ENCODE results near the gene ZNF160. TPM values are rescaled to one million over a fixed set of nuclear protein-coding genes. Genes with fewer than 3 reads are reported as not detected.
A peak's percentile ranks its signal among the peaks of the same experiment; 100 is the strongest.
"Not testable (repeated sequence)": the region's sequence is repeated elsewhere in the genome, so short reads cannot be mapped to it uniquely, and the experiment has no call there.

ZNF160 gene
- 13.3 TPM for polyA plus RNA-seq (2013, experiment 1 of 2; ENCODE audit: insufficient read length)
- 15.5 TPM for polyA plus RNA-seq (2013, experiment 2 of 2; ENCODE audit: insufficient read length)

- peak; percentile 97 for DNase-seq
These were observed at the start of gene ZNF160 for GRCh38 chr19:53103234-53104203. Gene ZNF160 (minus strand): TSS chr19:53103422. CDS start chr19:53086276, 17,146 bp downstream.

GRCh38 chr19:53147645-53148044, 44.4 kb upstream of the ZNF160 start:
- DNase-seq: no peak

GRCh38 chr19:53140351-53140750, 37.1 kb upstream of the ZNF160 start:
- DNase-seq: no peak

GRCh38 chr19:53136432-53136831, 33.2 kb upstream of the ZNF160 start:
- no peak for DNase-seq

DNA sequence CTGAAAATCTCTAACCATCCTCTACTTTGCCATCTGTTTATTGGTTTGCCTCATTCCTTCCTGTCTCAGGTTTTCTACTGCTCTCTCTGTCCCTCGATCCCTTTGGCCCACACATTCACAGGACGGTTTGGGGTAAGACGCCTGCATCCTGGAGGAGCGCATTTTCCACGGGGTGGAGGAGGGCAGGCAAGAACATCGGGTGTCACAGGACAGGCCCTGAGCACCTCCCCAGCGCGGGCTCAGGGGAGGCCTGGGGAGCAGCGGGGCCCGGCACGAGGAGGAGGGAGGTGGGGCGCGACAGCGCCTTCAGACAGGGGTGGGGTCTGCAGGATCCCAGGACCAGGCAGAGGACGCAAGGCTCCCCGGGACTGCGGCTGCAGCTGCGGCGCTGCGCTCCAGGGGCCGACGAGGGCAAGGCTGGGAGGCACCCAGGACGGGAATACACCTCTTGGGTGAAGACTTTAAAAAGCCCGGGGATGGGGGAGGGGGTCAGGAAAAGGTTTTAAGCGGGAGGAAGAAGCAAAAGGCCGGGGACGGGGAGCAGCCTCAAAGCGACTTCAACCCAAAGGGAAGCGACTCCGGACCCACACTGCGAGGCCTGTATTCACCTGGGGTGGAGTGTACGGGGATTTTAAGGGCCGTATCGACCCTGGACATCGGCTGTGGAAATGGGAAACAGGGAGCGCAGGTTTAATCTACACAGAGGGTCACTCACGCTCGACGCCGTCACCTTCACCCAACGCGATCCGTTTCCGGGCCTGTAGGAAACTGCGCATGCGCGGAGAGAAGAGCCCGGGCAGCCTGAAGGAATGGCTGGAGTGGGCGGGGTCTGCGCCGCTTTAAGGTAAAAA, 29.1 kb upstream of the ZNF160 start, which contains the start of gene ZNF415:
Gene ZNF415 (minus strand): TSS at position 770 of the 851 bp plus-strand sequence. CDS start 10,234 bp downstream, outside the sequence.
- DNase-seq: peak; percentile 68

GRCh38 chr19:53131727-53132126, 28.5 kb upstream of the ZNF160 start:
- no peak for DNase-seq

GRCh38 chr19:53131085-53131590, 27.9 kb upstream of the ZNF160 start:
- no peak for DNase-seq

DNA sequence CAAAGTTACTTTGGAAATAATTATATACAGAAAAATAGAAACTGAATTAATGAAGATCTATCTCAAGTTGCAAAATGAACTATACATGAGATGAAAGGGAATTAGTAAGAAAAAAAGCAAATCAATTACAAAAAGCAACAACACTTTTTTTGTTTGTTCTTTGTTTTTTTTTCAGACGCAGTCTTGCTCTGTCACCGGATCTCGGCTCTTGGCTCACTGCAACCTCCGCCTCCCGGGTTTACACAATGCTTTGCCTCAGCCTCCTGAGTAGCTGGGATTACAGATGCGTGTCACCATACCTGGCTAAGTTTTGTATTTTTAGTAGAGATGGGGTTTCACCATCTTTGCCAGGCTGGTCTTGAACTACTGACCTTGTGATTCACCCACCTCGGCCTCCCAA, 27.3 kb upstream of the ZNF160 start:
- no peak for DNase-seq

- not testable (repeated sequence) for DNase-seq
These were observed 23.7 kb upstream of the ZNF160 start for GRCh38 chr19:53126733-53127526.

DNA sequence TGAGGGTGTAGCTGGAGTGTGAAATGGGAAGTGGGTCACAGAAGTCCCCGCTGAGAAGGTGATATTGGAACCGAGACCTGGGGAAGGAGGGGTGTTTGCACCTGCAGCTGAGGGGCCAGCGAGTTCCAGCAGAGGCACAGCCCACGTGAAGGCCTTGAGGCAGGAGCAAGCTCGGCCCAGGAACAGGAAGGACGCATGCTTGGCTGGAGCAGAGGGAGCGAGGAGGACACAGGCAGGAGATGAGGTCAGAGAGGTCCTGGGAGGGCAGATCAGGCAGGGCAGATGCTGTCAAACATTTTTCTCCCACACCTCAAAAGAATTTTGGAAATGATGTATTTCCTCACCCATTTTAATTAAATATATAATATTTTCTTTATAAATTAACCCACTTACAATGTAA, 20.2 kb upstream of the ZNF160 start:
- no peak for DNase-seq

- DNase-seq: no peak
These were observed 9.1 kb upstream of the ZNF160 start for GRCh38 chr19:53112286-53112685.

GRCh38 chr19:53109527-53109926, 6.3 kb upstream of the ZNF160 start:
- DNase-seq: no peak

DNA sequence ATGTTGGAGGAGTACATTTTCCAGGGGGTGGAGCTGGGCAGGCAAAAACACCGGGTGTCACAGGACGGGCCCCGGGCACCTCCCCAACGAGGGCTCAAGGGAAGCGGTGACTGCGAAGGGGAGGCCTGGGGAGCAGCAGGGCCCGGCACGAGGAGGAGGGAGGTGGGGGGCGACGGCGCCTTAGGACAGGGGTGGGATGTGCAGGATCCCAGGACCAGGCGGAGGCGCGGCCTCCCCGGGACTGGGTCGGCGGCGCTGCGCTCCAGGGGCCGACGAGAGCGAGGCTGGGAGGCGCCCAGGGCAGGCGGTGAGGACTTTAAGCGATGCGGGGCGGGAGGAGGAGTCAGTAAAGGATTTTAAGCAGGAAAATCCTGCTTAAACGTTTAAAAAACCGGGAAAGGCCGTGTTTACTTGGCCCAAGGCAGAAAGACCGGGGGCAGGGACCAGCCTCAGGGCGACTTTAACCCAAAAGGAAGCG, 427 bp downstream of the ZNF160 start:
- DNase-seq: peak; percentile 60

- DNase-seq: peak; percentile 7
These were observed 941 bp downstream of the ZNF160 start for GRCh38 chr19:53102206-53102755.

DNA sequence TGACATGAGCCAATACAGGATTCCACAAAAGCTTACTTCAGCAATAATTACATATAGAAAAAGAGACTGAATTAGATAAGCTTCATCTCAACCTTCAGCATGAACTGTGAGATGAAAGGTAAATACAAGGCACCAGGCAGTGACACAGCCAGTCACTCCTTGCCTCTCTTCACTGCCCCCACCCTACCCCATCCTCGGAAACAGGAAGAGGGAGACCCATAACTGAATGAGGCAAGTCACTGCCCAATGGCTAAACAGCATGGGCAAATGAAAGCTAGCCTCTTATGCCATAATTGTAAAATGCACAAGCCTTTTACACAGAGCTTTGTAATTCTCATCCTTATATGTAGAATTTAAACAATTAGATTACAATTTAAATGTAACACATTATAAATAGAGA, 1.7 kb downstream of the ZNF160 start:
- DNase-seq: peak; percentile 11

- not testable (repeated sequence) for DNase-seq
These were observed 4.7 kb downstream of the ZNF160 start for GRCh38 chr19:53098570-53098969.

DNA sequence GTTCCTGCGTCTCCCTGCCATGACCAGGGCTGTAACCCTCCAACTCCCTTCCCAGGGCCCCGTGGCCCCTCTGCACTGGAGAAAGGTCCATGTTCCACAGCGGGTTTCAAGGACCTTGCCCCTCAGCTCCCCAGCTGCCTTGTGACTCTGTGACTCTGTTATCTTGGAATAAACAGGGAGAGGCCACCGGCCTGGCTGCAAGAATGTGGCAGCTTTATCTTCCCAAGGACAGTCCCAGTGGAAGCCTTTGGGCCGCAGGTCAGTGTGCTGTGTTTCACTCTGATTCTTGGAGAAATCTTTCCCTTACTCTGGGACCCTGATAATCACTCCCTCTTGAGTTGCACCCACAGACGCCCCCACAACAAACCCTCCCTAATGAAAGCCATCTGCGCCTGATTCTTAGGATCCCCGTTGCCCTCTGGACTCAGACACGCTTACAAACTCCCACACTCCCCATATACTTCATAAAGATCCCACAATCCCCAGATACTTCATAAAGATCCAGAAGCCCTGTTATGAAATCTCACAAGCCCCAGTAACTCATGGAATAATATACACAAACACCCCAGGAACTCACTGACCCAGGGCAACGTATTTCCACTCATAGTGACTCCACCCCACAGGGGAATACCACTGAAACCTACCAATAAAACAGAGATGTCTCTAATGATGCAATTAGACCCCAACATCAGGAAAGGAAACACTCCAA, 6.1 kb downstream of the ZNF160 start:
- not testable (repeated sequence) for DNase-seq

DNA sequence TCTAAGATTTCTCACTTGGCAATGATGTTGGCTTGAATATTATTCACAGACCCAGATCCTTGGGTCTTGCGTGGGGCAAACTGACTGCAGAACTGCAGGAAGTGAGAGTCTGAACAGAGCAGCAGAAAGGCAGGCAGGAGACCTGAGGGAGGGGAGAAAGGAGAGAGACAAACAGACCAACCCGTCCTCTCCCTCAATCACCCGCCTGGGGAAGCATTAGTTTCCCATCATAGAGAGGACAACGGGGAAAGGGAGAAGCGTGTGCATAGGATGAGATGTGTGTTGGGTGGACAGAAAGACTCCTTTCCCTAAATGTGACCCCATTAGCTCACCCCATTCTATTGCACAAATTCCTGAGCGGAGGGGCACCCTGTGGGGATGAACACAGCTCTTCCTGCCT, 6.6 kb downstream of the ZNF160 start:
- DNase-seq: not testable (repeated sequence)

DNA sequence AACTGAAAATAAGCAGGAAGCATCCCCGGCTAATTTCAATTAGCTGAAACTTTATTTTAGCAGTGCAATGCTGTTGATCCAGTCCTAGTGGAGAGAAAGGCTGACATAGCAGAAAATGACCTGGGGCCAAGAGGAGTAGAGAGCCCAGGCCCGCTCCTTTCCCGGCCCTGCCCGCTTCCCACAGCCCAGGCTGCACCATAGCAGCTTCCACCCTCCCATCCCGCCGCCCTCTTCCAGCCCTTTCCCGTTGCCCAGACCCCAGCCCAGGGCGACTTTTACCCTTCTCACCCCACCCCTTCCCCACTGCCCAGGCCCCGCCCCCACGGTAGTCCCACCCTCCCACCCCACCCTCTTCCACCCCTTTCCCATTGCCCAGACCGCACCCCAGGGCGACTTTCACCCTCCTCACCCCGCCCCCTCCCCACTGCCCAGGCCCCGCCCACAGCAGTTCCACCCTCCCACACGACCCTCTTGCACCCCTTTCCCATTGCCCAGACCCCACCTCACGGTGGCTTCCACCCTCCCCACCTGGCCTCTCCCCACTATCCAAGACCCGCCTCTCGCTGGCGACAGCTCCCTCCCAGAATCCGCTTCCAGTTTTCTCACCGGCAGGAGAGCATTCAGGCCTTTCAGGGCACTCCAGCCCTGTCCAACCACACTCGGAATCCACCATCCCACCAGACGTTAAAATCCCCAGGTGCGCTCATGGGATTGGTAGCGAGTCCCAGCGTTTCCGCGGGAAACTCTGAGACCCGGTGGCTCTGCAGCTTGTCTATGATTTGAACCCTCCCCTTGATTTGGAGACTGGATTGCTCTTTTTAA, 8.3 kb downstream of the ZNF160 start:
- DNase-seq: no peak

GRCh38 chr19:53092723-53093122, 10.5 kb downstream of the ZNF160 start:
- DNase-seq: no peak
